NCI-H187 (cell line): ENCODE measurements around the gene TUBB.
"Not testable (repeated sequence)": the region's sequence is repeated elsewhere in the genome, so short reads cannot be mapped to it uniquely, and the experiment has no call there.

Source experiments
- DNase-seq, 2 experiments: peaks; one replicate each; lab custom pipeline; 2025; lab: John Stamatoyannopoulos, UW

Gene TUBB

GRCh38 chr6:30740540-30740870, 20.4 kb downstream of the TUBB start:
- no peak for DNase-seq

GRCh38 chr6:30741063-30741779, 21.1 kb downstream of the TUBB start:
- DNase-seq = no peak

GRCh38 chr6:30741789-30742315, 21.7 kb downstream of the TUBB start:
- no peak for DNase-seq

- DNase-seq = peak; percentile 30 to 72
Observed at GRCh38 chr6:30742316-30743098, 22.4 kb downstream of the TUBB start, which contains the start of gene FLOT1. FLOT1 (minus strand) TSS chr6:30742687; CDS start chr6:30742189, 498 bp downstream.

GRCh38 chr6:30743099-30744053, 23.2 kb downstream of the TUBB start:
- DNase-seq = no peak

- DNase-seq = peak; percentile 22 to 48
Observed at GRCh38 chr6:30744054-30744805, 24.1 kb downstream of the TUBB start, which contains the start of gene IER3. IER3 (minus strand) TSS chr6:30744547; CDS start chr6:30744518, 29 bp downstream.

GRCh38 chr6:30747300-30747687, 27.1 kb downstream of the TUBB start:
- no peak for DNase-seq

GRCh38 chr6:30747902-30748769, 28.0 kb downstream of the TUBB start:
- DNase-seq = no peak

GRCh38 chr6:30748851-30749540, 28.8 kb downstream of the TUBB start:
- no peak for DNase-seq

GRCh38 chr6:30749554-30750378, 29.6 kb downstream of the TUBB start:
- DNase-seq = no peak

GRCh38 chr6:30750379-30750668, 30.2 kb downstream of the TUBB start:
- DNase-seq = no peak

- DNase-seq = no peak
Observed at GRCh38 chr6:30752157-30752927, 32.2 kb downstream of the TUBB start.

GRCh38 chr6:30754631-30755030, 34.5 kb downstream of the TUBB start:
- DNase-seq = no peak

GRCh38 chr6:30756405-30757003, 36.4 kb downstream of the TUBB start:
- DNase-seq = not testable (repeated sequence)

- DNase-seq = no peak
Observed at GRCh38 chr6:30757261-30757904, 37.2 kb downstream of the TUBB start.

GRCh38 chr6:30759575-30760239, 39.6 kb downstream of the TUBB start:
- DNase-seq = no peak

GRCh38 chr6:30760549-30760948, 40.4 kb downstream of the TUBB start:
- no peak for DNase-seq
